ENCODE data around the gene GREB1. TPM values are rescaled to one million over a fixed set of nuclear protein-coding genes. Genes with fewer than 3 reads are reported as not detected.

GREB1 gene
- total RNA-seq, 1 donor from 2014 or later: 0.23 TPM

DNA sequence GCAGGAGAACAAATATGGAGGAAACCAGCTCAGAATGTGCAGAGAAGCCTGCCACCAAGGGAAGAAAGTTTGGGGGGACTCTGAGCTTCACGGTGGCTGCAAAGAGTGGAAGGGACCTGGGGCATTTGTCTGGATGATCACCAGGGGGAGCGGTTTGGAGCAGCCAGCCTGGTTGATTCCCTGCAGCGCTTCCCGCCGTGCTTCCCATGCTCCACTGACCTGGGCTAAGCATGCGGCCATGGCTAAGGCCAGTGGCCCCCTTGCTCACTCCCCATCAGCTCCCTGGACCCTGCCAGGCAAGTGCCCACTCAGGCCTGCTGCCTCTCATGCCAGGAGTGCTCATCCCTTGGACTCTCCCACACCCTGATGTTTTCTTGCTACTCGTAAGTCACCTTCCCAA is 109.1 kb downstream of the GREB1 start:
- Mint-ChIP-seq H3K4me1 (ENCODE audit: low read depth) (no peaks in the 10 kb centered on the region), H3K27me3 (ENCODE audit: low read depth) (no peaks in the 10 kb centered on the region), H3K9me3 (no peaks in the 10 kb centered on the region), H3K27ac (no peak overlapping the region), H3K4me3 (ENCODE audit: low read depth) (no peak overlapping the region), H3K36me3 (ENCODE audit: low read depth) (no peaks in the 10 kb centered on the region)
- intact Hi-C loops (cut with micrococcal nuclease): no loop called here
- DNase-seq (ENCODE audit: low spot score): no peak

DNA sequence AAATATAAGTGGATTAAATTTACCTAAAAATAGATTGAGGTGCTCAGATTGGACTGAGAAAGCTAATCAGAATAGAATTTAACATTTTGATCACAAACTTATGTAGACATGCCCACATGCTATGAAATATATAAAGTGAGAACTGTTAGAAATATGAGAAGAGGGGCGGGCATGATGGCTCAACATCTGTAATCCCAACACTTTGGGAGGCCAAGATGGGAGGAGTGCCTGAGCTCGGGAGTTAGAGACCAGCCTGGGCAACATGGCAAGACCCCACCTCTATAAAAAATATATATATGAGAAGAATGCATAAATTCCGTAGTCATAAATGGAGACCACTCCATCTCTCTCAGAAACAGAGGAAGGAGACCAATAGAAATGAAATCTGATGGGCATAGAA is 110.4 kb downstream of the GREB1 start:
- H3K4me3 Mint-ChIP-seq (ENCODE audit: low read depth): no peak overlapping the region
- H3K27ac Mint-ChIP-seq: no peak overlapping the region
- no peaks in the 10 kb centered on the region for H3K36me3 Mint-ChIP-seq (ENCODE audit: low read depth)
- no peaks in the 10 kb centered on the region for H3K4me1 Mint-ChIP-seq (ENCODE audit: low read depth)
- H3K27me3 Mint-ChIP-seq (ENCODE audit: low read depth): no peaks in the 10 kb centered on the region
- intact Hi-C loops (cut with micrococcal nuclease): no loop called here
- no peaks in the 10 kb centered on the region for H3K9me3 Mint-ChIP-seq
- DNase-seq (ENCODE audit: low spot score): no peak

DNA sequence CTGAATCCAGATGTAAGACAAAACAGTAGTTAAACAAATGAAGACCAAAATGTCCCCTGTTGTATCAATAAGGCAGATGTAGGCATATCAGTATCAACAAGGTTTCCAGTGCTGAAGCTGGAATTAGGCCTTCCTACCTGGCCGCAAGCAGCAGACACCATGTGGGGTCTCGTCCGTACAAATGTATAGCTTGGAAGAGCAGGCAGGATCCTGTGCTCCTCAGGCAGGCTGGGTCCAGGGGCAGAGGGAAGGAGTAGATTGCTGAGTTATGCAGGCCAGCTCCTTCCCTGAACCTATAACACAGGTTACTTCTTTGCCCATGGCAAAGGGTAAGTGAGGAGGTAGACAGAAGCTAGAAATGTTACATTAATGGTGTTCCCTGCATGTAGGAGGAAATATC is 112.7 kb downstream of the GREB1 start:
- DNase-seq (ENCODE audit: low spot score): no peak

DNA sequence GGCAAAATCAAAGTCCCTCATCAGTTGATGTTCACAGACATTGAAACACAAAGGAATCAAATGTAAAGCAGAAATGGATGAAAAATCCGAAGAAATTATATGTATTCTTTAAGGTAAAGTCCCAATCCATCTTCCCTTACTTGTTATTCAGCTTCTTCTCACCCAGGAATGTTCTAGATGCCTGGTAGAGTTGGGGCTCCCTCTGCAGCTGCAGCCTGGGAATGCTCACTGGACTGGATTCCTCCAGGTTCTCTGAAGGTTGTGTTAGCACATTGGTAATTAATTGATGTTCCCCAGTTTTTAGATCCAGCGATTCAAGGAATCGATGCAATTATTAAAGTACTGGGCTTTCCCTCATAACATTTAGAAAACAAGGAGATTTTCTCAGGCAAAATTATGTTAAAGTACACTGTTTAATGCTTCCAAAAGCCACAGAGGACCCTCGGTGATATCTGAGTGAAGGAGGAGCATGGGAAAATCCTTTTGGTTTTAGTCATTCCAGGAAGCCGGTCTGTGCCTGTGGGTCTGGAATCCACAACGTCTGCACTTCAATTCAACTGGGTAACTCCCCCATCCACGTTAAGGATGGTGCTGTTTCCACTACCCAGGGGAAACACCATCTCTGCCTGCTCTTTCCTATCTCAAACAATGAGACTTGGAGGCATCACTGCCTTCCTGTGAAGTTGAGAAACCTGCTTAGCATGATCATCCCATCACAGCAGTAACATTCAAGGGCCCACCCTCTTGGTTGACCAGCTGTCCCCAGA is 114.2 kb downstream of the GREB1 start:
- H3K4me1 Mint-ChIP-seq (ENCODE audit: low read depth): no peaks in the 10 kb centered on the region
- H3K27ac Mint-ChIP-seq: no peak overlapping the region
- H3K36me3 Mint-ChIP-seq (ENCODE audit: low read depth): no peaks in the 10 kb centered on the region
- no peaks in the 10 kb centered on the region for H3K9me3 Mint-ChIP-seq
- intact Hi-C loops (cut with micrococcal nuclease): no loop called here
- no peak overlapping the region for H3K4me3 Mint-ChIP-seq (ENCODE audit: low read depth)
- peaks cover 6% of the 10 kb centered on the region for H3K27me3 Mint-ChIP-seq (ENCODE audit: low read depth)
- no peak for DNase-seq (ENCODE audit: low spot score)

More for the DNA sequence above, 112.7 kb downstream of the GREB1 start:
- H3K4me1 Mint-ChIP-seq (ENCODE audit: low read depth): no peaks in the 10 kb centered on the region
- no peaks in the 10 kb centered on the region for H3K9me3 Mint-ChIP-seq
- intact Hi-C loops (cut with micrococcal nuclease): no loop called here
- H3K4me3 Mint-ChIP-seq (ENCODE audit: low read depth): no peak overlapping the region
- H3K27me3 Mint-ChIP-seq (ENCODE audit: low read depth): peaks cover 6% of the 10 kb centered on the region
- no peaks in the 10 kb centered on the region for H3K36me3 Mint-ChIP-seq (ENCODE audit: low read depth)
- H3K27ac Mint-ChIP-seq: no peak overlapping the region

DNA sequence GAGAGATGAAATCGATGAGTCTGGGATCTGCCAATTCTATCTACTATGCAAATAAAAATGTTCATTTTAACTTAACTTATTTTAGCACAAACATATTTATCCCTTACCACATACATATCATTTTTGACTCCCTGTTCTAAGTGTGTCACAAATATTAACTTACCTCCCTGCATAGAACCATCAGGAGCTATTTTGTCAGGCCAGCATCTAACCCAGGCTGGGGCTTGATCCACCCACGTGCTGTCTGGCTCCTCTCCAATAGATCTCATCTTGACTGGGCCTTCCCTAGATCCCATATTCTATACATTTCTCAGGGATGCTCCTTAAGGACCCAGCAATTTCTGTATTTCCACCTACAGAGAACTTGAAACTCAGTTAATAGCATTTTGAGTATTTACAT is 115.2 kb downstream of the GREB1 start:
- H3K4me3 Mint-ChIP-seq (ENCODE audit: low read depth): no peak overlapping the region
- no peaks in the 10 kb centered on the region for H3K4me1 Mint-ChIP-seq (ENCODE audit: low read depth)
- H3K27me3 Mint-ChIP-seq (ENCODE audit: low read depth): peaks cover 6% of the 10 kb centered on the region
- DNase-seq (ENCODE audit: low spot score): no peak
- no peak overlapping the region for H3K27ac Mint-ChIP-seq
- H3K36me3 Mint-ChIP-seq (ENCODE audit: low read depth): no peaks in the 10 kb centered on the region
- no peaks in the 10 kb centered on the region for H3K9me3 Mint-ChIP-seq
- intact Hi-C loops (cut with micrococcal nuclease): no loop called here

DNA sequence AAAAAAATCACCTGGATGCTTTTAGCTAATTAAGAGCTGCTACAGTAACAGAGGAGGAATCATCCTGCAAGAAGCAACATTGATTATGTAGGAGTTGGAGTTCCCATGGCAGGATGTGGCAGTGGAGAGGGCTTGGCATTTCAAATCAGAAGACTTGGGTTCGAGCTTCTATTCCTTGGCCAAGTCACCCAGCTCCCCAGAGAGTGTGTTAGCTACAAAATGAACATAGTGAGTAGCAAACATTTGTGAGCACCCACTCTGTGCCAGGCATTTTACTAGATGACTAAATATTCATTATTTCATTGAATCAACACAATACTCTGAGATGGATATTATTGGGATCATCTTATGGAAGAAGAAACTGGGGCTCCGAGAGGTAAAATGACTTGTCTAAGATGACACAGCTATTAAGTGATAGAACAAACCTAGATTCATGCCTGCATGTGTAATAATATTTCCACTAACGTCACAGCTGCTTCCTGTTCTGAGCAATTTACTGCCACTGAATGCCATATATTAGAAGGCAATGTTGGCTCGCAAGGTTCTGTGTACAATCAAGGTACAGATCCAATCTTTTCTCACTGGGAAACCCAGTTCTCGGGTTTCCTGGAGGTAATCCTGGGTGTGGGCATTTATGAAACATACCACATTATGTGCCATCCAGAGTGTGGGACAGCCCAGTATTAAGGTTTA is 118.2 kb downstream of the GREB1 start:
- H3K27me3 Mint-ChIP-seq (ENCODE audit: low read depth): peaks cover 6% of the 10 kb centered on the region
- no peaks in the 10 kb centered on the region for H3K4me1 Mint-ChIP-seq (ENCODE audit: low read depth)
- H3K36me3 Mint-ChIP-seq (ENCODE audit: low read depth): no peaks in the 10 kb centered on the region
- intact Hi-C loops (cut with micrococcal nuclease): no loop called here
- DNase-seq (ENCODE audit: low spot score): no peak
- H3K27ac Mint-ChIP-seq: no peak overlapping the region
- no peak overlapping the region for H3K4me3 Mint-ChIP-seq (ENCODE audit: low read depth)
- no peaks in the 10 kb centered on the region for H3K9me3 Mint-ChIP-seq

DNA sequence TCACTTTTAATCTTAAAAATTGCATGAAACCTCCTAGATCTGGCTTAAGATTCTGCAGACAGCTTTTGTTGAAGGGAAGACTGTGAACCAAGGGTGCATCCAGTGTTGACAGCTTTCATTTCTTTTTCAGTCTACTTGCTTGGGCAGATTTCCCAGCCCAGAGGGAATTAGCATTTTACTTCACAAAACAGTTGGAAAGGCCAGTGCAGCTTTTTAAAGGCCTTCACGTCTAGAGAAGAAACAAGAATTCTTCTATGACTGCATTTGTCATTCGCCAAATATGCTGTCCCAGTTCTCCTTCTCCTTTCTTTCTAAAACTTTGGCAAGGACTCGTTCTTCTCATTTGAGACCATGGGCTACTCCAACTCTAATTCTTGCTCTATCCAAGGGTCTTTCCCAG is 118.7 kb downstream of the GREB1 start:
- Mint-ChIP-seq H3K4me1 (ENCODE audit: low read depth) (no peaks in the 10 kb centered on the region), H3K36me3 (ENCODE audit: low read depth) (no peaks in the 10 kb centered on the region), H3K9me3 (no peaks in the 10 kb centered on the region), H3K27ac (no peak overlapping the region), H3K27me3 (ENCODE audit: low read depth) (peaks cover 6% of the 10 kb centered on the region), H3K4me3 (ENCODE audit: low read depth) (no peak overlapping the region)
- no peak for DNase-seq (ENCODE audit: low spot score)
- intact Hi-C loops (cut with micrococcal nuclease): no loop called here

DNA sequence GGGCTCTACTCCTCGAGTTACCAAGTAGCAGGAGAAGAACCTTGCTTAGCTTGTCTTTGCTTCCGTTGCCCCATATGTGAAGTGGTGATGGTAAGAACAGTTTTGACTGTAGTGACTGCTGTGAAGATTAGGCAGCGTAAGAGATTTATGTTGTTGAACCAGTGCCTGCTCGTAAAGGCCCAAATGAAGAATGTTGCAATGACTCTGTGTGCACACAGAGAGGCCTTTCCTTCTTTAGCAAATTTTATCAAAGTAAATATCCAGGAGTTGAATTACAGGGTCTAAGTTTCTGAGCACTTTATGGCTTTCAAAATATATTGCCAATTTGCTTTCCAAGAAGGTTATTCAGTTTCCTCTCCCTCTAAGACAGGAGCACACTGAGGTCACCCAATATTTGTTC is 121.7 kb downstream of the GREB1 start:
- Mint-ChIP-seq H3K27me3 (ENCODE audit: low read depth) (peaks cover under 1% of the 10 kb centered on the region), H3K36me3 (ENCODE audit: low read depth) (no peaks in the 10 kb centered on the region), H3K4me1 (ENCODE audit: low read depth) (no peaks in the 10 kb centered on the region), H3K4me3 (ENCODE audit: low read depth) (no peak overlapping the region), H3K27ac (no peak overlapping the region), H3K9me3 (no peaks in the 10 kb centered on the region)
- intact Hi-C loops (cut with micrococcal nuclease): no loop called here
- DNase-seq (ENCODE audit: low spot score): no peak

DNA sequence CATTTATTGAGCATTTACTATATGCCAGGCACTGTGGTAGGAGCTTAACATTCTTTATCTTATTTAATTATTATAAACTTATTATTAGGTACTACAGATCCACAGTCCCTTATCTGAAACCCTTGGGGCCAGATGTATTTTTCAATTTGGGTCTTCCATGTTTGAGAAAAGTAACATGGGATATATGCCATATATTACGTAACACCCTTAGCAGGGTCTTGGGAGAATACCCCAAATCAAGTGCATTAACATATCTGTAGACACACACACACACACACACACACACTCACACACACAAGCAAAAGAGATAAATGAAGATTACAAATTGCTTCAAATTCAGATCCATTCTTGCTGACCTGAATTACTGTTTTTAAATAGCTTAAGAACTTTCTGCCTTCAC is 122.4 kb downstream of the GREB1 start:
- Mint-ChIP-seq H3K4me1 (ENCODE audit: low read depth) (no peaks in the 10 kb centered on the region), H3K27ac (no peak overlapping the region), H3K27me3 (ENCODE audit: low read depth) (no peaks in the 10 kb centered on the region), H3K36me3 (ENCODE audit: low read depth) (no peaks in the 10 kb centered on the region), H3K4me3 (ENCODE audit: low read depth) (no peak overlapping the region), H3K9me3 (no peaks in the 10 kb centered on the region)
- no peak for DNase-seq (ENCODE audit: low spot score)
- intact Hi-C loops (cut with micrococcal nuclease): no loop called here

DNA sequence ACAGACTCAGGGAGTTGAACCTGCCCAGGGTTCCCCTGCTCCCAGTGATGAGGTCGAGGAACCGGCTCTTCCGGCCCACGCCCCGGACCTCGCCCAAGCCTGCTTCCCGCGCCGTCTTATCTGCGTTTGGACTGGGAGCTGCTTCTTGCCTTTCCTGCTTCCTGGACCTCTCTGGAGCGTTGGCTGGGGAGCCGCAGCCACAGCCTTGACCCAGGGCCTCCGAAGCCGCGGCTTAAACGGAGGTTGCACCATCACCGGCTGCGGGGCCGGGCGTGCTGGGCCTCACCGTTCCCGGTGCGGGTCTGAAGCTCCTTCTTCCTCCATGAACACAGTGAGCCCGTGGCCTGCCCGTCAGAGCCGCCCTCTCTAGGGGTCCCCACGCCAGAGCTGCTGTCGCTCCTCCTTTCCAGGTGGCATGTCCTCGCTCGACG is 122.8 kb downstream of the GREB1 start:
- no peak for DNase-seq (ENCODE audit: low spot score)
- no peaks in the 10 kb centered on the region for H3K9me3 Mint-ChIP-seq

DNA sequence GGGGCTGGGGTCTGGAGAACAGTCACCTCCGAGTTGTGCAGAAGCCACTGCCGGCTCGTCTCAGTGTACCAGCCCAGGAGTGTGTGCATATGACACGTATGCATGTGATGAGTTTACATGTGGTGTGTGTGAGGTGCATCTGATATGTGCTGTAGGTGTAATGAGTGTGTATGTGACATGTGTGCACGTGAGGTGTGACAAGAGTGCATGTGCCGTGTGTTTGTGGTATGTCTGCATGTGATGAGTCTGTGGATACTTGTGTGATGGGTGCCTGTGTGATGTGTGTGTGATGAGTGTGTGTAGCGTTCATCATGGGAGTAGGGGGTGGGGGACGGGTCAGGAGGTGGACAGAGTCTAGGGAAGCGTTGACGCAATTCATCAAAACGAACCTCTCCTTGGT is 123.3 kb downstream of the GREB1 start:
- peaks cover 3% of the 10 kb centered on the region for H3K9me3 Mint-ChIP-seq
- no peak overlapping the region for H3K4me3 Mint-ChIP-seq (ENCODE audit: low read depth)
- no peaks in the 10 kb centered on the region for H3K4me1 Mint-ChIP-seq (ENCODE audit: low read depth)
- H3K27ac Mint-ChIP-seq: no peak overlapping the region
- DNase-seq (ENCODE audit: low spot score): no peak
- no peaks in the 10 kb centered on the region for H3K36me3 Mint-ChIP-seq (ENCODE audit: low read depth)
- H3K27me3 Mint-ChIP-seq (ENCODE audit: low read depth): no peaks in the 10 kb centered on the region
- intact Hi-C loops (cut with micrococcal nuclease): no loop called here

More for the DNA sequence above, 122.8 kb downstream of the GREB1 start:
- no peaks in the 10 kb centered on the region for H3K36me3 Mint-ChIP-seq (ENCODE audit: low read depth)
- no peak overlapping the region for H3K27ac Mint-ChIP-seq
- H3K4me3 Mint-ChIP-seq (ENCODE audit: low read depth): no peak overlapping the region
- intact Hi-C loops (cut with micrococcal nuclease): no loop called here
- no peaks in the 10 kb centered on the region for H3K4me1 Mint-ChIP-seq (ENCODE audit: low read depth)
- H3K27me3 Mint-ChIP-seq (ENCODE audit: low read depth): no peaks in the 10 kb centered on the region

DNA sequence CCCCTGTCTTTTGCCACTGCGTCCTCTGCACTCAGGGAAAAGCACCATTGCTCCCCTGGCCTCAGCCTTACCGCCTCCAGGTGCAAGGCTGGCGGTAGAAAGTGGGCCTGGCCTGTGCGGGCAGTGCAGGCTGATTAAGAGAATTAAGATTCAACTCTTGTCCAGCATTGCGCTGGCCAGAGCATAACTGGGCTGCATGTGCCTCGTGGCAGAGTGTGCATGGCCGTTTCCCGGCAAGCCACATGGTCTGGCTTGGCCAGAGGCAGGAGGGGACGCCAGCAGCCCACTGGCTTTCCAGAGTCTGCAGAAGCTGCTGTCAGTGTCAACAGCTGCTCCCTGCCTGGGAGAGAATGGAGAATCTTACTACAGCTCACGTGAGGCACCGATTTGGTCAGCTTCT is 123.8 kb downstream of the GREB1 start:
- DNase-seq (ENCODE audit: low spot score): no peak
- no peaks in the 10 kb centered on the region for H3K36me3 Mint-ChIP-seq (ENCODE audit: low read depth)
- H3K27me3 Mint-ChIP-seq (ENCODE audit: low read depth): no peaks in the 10 kb centered on the region
- H3K4me1 Mint-ChIP-seq (ENCODE audit: low read depth): no peaks in the 10 kb centered on the region
- no peak overlapping the region for H3K27ac Mint-ChIP-seq
- H3K4me3 Mint-ChIP-seq (ENCODE audit: low read depth): no peak overlapping the region
- H3K9me3 Mint-ChIP-seq: peaks cover 5% of the 10 kb centered on the region
- intact Hi-C loops (cut with micrococcal nuclease): no loop called here

DNA sequence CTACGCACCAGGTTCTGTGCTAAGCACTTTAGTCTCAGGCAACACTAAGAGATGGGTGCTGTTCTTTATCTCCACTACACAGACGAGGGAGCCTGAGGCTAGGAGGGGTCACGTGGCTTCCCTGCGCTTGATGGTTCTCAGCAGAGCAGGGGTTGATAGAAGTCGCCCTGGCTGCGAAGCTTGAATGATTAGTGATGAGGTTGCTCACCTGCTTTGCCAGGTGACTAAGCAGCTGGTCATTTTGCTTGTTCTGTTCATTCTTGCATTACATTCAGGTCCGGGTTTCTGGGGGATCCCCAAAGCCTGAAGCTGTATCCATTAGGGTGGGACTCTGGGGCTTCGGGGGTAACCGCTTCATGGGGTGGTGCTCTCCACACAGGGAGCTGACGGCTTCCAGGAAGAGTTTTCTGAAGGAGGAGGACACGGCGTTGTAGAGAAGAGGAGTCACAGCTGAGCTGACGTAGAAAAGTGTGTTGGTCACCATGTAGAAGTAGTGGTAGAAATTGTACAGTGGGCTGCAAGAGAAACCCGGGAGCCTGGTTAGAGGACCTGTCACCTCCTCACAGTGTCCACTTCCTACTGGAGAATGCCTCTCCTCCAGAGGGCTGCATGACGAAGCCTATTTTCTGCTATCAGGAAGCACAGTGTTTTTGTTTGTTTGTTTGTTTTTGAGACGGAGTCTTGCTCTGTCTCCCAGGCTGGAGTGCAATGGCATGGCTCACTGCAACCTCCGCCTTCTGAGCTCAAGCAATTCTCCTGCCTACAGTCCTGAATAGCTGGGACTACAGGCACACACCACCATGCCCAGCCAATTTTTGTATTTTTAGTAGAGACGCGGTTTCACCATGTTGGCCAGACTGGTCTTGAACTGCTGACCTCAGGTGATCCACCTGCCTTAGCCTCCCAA is 124.6 kb downstream of the GREB1 start:
- H3K4me1 Mint-ChIP-seq (ENCODE audit: low read depth): no peaks in the 10 kb centered on the region
- H3K36me3 Mint-ChIP-seq (ENCODE audit: low read depth): no peaks in the 10 kb centered on the region
- no peak overlapping the region for H3K4me3 Mint-ChIP-seq (ENCODE audit: low read depth)
- H3K9me3 Mint-ChIP-seq: peaks cover 10% of the 10 kb centered on the region
- no peak overlapping the region for H3K27ac Mint-ChIP-seq
- DNase-seq (ENCODE audit: low spot score): no peak
- intact Hi-C loops (cut with micrococcal nuclease): no loop called here
- no peaks in the 10 kb centered on the region for H3K27me3 Mint-ChIP-seq (ENCODE audit: low read depth)
